CD4-positive, alpha-beta T cell treated with Interleukin-4 for 4 hours (primary cell): ENCODE measurements around the gene SORCS1.

Experiments used
- DNase-seq: peaks from one replicate; pipeline ENCODE4 v3.0.0-alpha.2; 2020

Gene SORCS1

GRCh38 chr10:106636766-106637491, 527.6 kb downstream of the SORCS1 start:
- DNase-seq: no peak

DNA sequence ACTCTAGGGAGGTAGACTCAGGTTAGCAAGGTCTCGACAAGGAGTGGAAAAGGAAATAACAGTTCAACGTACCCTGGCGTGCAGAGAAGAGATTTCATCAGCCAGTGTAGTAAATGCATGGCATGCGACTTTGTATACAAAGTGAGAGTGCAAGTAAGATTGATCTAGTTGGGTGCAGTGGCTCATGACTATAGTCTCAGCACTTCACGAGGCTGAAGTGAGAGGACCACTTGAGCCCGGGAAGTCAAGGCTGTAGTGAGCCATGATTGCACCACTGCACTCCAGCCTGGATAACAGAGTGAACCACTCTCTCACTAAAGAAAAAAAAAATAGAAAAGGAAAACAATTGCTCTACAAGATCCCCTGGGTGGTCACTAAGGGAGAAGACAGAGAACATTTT, 528.6 kb downstream of the SORCS1 start:
- no peak for DNase-seq

DNA sequence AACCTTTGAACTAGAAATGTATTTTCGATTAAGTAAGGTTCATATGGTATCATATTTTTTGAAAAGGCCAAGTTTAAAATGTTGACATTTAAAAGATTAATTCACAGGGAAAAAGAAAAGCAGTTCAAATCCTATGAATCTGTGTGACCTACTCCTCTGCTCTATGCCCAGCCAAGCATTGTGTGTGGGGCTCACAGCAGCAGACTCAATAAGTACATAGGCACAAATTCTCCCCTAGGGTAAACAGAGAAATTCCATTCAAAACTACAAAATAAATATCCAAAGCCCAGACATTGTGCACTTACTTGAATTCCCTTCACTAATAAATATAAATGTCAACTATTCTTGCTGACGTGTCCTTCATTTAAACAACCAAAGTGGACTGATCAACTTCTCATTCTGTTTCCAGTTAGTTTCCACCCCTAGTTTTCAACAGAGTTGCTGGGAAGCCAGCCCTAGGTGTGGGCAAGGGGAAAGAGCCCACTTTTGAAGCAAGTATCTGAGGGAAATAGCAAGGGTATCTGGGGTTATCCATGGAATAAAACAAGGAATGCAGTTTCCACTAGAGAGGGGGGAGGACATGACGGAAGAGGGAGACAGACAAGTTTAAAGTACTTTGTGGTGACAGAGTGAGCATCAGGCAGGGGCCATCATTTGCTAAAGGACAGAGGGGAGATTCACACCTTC, 533.3 kb downstream of the SORCS1 start:
- no peak for DNase-seq

DNA sequence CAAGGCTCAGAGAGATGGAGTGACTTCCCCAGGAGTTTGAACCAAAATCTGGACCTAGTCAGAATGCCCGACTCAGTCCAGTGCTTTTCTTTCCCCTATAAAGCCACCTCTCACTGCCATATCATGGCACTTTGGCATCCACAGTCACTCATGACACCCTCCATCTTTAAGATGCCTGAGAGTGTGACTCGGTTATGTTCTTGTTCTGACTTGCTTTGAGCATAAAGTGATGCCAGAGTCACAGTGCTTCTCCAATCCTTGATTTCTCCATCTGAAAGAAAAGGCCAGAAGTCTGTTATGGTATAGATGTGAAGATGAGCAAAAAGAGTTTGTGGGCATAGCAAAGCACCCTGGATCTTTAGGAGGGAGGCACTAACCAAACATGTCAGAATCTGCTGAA, 538.1 kb downstream of the SORCS1 start:
- DNase-seq: no peak

- DNase-seq: no peak
These were observed 538.8 kb downstream of the SORCS1 start for GRCh38 chr10:106625751-106626150.

DNA sequence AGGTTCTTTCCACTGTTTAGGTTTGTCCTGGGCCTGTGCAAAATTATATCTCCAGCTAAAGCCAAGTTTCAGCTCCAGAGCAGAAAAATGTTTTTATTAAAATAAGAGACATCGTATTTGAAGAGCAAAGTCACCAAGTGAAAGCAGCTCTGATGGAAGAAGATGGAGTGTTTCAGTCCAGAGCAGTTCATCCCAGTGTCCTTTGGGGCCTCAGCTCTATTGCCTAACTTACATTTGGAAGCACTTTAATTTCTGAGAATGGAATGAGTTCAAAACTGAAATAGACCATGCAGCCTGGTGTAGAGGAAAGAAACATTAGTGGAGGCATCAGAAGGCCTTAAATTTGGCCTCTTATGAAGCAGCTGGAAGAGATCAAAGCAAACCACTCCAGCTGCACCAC, 545.2 kb downstream of the SORCS1 start:
- no peak for DNase-seq

GRCh38 chr10:106618646-106619045, 545.9 kb downstream of the SORCS1 start:
- no peak for DNase-seq

- no peak for DNase-seq
These were observed 549.4 kb downstream of the SORCS1 start for GRCh38 chr10:106615081-106615480.

DNA sequence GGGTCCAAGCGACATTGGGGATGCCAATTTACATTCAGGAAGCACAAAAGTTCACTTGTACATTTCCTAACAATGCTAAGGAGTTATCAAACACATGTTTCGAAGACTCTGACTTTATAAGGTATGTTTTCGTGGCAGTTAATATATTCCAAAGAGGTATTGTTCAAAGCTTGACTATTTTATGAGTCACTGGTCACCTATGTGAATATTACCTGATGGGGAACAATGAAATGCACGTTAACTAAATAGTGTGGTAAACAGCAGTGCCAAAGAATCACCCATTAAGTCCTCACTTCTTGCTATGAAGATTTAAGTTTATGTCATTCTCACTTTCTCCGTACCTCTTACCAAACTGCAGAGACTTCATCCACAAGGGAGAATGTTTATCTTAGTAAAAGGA, 550.2 kb downstream of the SORCS1 start:
- no peak for DNase-seq

GRCh38 chr10:106612381-106612780, 552.1 kb downstream of the SORCS1 start:
- DNase-seq: no peak

- DNase-seq: no peak
These were observed 554.8 kb downstream of the SORCS1 start for GRCh38 chr10:106609470-106610266.

DNA sequence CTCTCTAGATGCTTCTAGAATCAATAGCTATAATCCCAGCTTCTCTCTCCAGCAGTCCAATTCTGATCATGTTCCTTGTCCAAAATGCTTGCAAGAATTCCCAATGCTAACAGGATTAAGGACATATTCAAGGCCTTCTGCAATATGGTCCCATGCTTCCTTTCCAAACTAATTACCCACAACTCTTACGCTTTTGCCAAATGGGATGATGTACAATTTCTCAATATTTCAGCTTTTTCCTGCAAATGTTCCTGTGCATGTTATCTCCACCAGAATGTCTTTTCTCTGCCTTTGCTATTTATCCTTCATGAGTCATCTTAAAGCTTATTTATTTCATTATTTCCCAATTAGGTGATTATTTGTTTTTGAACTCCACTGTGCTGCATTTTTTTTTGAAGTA, 556.4 kb downstream of the SORCS1 start:
- no peak for DNase-seq

GRCh38 chr10:106595281-106595680, 569.2 kb downstream of the SORCS1 start:
- DNase-seq: no peak

- DNase-seq: no peak
These were observed 570.6 kb downstream of the SORCS1 start for GRCh38 chr10:106593876-106594275.

DNA sequence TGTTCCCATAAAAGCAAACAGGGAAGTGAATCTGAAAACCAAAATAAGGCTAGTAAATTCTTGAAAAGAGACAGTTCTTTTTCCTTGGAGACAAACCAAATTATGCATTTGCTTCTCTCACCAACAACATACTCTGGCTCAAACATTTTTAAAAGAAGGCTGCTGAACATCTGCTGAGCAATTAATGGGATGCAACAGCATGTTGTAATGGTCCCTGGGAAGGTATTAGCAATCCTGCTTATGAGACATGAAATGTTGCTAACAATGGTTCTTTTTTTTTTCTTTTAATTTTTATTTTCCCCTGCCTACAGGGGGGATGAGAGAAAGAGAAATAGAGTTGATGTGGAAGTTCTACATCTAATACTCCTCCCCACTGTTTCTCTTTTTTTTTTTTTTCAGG, 572.1 kb downstream of the SORCS1 start:
- DNase-seq: no peak

DNA sequence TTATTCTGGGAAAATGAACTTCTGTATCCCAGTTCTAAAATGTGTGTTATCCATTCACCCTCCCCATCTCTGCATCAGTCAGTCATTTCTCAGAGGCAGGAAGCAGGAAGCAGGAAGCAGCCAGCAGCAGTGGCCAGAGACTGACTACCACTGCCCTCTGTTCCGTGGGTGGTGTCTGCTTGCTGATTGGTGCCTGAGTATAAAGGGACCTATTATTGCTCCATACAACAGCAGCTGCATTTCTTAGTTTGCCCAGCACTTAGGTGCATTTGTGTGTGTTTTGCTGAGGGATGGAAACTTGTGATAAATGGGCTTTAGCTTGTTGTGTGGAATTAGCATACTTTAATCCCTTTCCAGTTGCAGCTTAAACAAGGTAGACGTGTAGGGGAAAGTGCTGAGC, 582.2 kb downstream of the SORCS1 start:
- no peak for DNase-seq

GRCh38 chr10:106577756-106578155, 586.8 kb downstream of the SORCS1 start:
- no peak for DNase-seq

- DNase-seq: no peak
These were observed 587.2 kb downstream of the SORCS1 start for GRCh38 chr10:106577266-106577665.

- no peak for DNase-seq
These were observed 588.0 kb downstream of the SORCS1 start for GRCh38 chr10:106576534-106576933.

DNA sequence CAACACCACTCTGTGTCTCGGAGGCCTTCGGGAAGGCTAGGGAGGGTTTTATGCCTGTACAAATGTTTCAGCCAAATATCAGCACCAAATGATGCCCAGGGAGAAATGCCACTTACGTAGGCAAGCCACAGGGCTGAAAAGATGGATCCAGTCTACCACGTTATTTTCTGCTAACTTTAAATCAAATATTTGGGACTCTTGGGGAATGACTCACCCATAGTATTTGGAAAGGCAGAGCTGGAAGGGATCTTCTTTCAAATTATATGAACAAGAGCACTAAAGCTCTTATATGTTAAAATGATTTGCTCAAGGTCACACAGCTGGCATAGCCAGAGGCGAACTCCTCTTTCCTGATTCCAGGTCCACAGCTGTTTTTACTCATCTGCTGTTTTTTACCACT, 591.4 kb downstream of the SORCS1 start:
- no peak for DNase-seq

GRCh38 chr10:106571192-106571946, 593.1 kb downstream of the SORCS1 start:
- DNase-seq: no peak

GRCh38 chr10:106570268-106570667, 594.2 kb downstream of the SORCS1 start:
- DNase-seq: no peak

DNA sequence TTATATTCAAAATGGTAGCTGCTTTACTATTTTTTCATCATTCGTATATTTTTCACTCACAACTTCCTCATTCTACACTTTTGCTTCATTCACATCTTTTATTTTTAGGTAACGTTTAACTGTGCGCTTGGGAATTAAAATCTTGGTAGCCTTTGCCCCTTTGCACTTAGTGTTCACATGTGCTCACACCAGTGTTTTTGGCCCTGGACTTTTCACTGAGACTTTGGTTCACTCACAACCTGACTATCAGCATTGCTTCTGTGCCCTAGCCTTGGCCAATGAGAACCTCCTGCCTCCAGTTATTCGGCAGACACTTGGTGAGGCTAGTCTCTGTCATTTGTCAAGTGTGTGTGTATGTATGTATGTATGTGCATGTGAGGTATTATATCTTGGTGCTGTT, 596.9 kb downstream of the SORCS1 start:
- DNase-seq: no peak
